IPS DF 4.7 (cell line): ENCODE measurements around the gene POTEH.
"Not testable (repeated sequence)": the region's sequence is repeated elsewhere in the genome, so short reads cannot be mapped to it uniquely, and the experiment has no call there.

Experiments used
- DNase-seq: peaks from one replicate; pipeline ENCODE4 v3.0.0-alpha.2; 2013; ENCODE audit warnings: low spot score; ENCODE audit errors: extremely low read depth

POTEH gene

DNA sequence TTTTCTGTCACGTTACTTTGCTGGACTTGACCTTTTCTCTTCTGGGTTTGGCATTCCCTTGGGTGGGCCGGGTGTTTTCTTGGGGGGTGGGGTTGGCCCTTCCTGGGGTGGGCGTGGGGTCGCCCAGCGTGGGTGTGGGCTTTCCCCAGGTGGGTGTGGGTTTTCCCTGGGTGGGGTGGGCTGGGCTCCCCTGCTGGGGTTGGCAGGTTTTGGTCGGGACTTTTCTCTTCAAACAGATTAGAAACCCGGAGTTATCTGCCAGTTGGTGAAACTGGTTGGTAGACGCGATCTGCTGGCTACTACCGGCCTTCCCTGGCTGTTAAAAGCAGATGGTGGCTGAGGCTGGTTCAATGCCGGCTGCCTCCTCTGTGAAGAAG, at the start of gene POTEH:
Gene POTEH (plus strand): TSS at position 278 of the 377 bp plus-strand sequence. CDS start 52 bp downstream, at position 330.
- not testable (repeated sequence) for DNase-seq

GRCh38 chr22:15642288-15642861, 47.5 kb upstream of the POTEH start:
- DNase-seq, result not testable (repeated sequence)

DNA sequence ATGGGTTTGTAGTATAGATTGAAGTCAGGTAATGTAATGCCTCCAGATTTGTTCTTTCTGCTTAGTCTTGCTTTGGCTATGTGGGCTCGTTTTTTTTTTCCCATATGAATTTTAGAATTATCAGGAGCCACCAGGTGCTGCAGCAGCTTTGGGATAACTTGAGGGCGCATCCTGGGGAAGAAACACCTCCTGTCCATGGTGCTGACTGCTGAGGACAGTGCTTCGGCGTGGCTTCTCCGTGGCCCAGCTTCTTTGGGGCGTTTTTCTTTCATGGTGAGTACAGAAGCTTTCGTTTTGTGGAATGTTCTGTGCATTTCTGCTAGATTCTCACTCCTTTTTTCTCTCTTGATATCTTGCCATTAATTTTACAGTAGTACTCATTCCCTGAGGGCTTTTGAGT, 37.9 kb upstream of the POTEH start:
- not testable (repeated sequence) for DNase-seq

- DNase-seq, result not testable (repeated sequence)
Observed at GRCh38 chr22:15652738-15653137, 37.1 kb upstream of the POTEH start.

- DNase-seq, result not testable (repeated sequence)
Observed at GRCh38 chr22:15653241-15653640, 36.6 kb upstream of the POTEH start.

GRCh38 chr22:15661102-15661501, 28.7 kb upstream of the POTEH start:
- DNase-seq, result not testable (repeated sequence)

- not testable (repeated sequence) for DNase-seq
Observed at GRCh38 chr22:15664682-15665081, 25.1 kb upstream of the POTEH start.

- DNase-seq, result not testable (repeated sequence)
Observed at GRCh38 chr22:15665478-15665877, 24.3 kb upstream of the POTEH start.

GRCh38 chr22:15669430-15669829, 20.4 kb upstream of the POTEH start:
- not testable (repeated sequence) for DNase-seq

DNA sequence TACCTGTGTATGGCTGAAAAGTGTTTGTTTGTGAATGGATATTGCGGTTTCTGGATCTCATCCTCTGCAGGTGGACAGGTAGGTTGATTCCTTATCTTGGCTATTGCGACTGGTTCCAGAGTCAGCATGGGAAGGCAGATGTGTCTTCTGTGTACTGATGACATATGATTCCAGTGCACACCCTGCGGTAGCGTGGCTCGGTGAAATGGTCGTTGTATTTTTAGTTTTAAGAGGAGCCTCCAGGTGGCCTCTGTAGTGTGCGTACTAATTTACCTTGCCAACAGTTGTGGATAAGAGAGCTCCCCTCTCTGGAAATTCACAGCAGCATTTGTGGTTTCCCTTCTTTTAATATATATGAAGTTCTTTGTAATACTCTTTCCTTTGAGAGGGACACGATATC, 10.1 kb upstream of the POTEH start:
- not testable (repeated sequence) for DNase-seq

GRCh38 chr22:15684115-15684514, 5.7 kb upstream of the POTEH start:
- DNase-seq, result not testable (repeated sequence)

GRCh38 chr22:15684695-15685094, 5.1 kb upstream of the POTEH start:
- DNase-seq, result not testable (repeated sequence)

- not testable (repeated sequence) for DNase-seq
Observed at GRCh38 chr22:15685641-15686040, 4.2 kb upstream of the POTEH start.

DNA sequence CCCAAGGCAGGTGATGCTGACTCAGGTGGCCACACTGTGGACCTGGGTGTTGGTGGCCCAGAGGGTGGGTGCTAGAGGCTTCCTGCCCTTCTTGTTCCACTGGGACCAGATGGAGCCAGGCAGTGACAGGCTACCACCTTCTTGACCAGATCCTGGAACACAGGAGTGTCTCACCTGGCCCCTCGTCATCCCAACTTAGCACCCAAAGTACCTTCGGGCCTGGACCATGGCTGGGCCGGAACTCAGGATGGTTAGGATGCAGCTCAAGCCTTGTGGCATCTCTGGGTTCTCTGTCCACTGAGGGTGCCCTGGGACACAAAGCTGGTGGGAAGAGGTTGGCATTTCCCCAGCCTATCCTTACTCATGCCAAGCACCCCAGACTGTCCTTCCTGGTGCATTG, 2.7 kb upstream of the POTEH start:
- DNase-seq, result not testable (repeated sequence)

GRCh38 chr22:15687676-15688075, 2.1 kb upstream of the POTEH start:
- DNase-seq, result not testable (repeated sequence)

DNA sequence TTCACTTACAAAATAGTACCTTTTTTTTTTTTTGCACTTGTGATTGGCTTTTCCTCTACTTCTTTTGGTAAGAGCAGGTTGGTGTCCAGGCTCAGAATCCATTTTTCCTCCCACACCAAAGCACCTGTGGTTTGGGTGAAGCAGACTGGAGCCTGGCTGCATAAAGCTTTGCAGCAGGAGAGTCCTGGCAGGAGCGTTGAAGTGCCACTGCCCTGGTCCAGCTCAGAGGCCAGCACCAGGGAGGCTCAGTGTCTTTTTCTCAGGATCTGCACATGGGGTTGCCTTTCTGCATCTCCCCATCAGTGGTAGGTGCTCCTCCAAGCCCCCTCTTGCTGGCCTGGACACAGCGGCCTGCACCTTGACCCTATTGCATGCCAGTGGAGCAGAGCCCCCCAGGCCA, 1.7 kb upstream of the POTEH start:
- DNase-seq, result not testable (repeated sequence)

DNA sequence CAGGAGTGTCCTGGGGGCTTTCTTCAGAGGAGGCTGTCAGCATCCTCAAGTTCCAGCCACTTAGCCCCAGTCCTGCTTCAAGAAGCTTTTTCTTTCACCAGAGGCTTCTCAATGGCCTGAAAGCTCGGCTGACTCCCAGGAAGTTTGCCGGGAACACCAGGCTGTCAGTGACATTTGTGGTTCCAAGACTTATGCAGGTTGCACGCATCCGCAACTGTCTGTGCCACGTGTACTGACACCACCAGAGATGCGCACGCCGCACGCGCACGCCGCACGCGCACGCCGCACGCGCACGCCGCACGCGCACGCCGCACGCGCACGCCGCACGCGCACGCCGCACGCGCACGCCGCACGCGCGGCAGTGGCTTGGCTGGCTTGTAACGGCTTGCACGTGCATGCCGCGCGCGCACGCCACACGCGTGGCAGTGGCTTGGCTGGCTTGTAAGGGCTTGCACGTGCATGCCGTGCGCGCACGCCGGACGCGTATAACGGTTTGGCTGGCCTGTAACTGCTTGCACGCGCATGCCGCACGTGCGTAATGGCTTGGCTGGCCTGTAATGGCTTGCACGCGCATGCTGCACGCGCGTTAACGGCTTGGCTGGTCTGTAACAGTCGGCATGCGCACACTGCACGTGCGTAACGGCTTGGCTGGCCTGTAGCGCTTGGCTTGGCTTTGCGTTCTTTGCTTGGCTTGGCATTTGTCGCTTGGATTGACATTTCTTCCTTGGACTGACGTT, 646 bp upstream of the POTEH start:
- DNase-seq, result not testable (repeated sequence)

- DNase-seq, result not testable (repeated sequence)
Observed at GRCh38 chr22:15713600-15713999, 23.8 kb downstream of the POTEH start.

GRCh38 chr22:15714125-15714524, 24.3 kb downstream of the POTEH start:
- not testable (repeated sequence) for DNase-seq

- not testable (repeated sequence) for DNase-seq
Observed at GRCh38 chr22:15721884-15722283, 32.1 kb downstream of the POTEH start.

DNA sequence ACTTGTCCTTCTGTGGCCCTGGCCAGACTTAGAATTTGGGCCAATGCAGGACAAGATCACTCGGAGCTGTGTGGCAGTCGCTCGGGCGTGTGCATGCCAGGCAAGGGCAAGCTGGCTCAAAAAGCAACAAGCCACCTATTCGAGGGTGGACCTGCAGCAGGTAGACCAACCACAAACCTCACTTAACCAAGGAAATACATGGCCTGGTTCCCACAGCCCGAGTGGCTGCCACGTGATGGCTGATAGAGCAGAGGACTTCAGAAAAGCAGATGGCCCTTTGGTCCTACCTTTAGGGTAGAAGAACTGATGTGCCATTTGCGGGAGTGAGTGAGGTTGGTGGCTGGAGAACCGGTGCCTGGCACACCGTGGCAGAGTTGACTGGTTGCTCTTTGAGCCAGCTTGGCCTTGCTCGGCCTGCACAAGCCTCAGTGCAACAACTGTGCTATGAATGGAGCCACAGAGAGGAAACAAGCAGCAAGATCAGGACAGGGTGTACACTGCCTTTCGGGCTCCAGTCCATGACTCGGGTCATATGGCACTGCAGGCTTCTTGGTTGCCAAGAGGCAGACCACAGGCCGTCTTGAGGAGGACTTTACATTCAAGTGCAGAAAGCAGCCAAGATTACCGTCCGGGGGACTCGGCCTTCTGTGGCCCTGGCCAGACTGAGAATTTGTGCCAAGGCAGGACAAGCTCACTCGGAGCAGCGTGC, 39.5 kb downstream of the POTEH start:
- not testable (repeated sequence) for DNase-seq

- DNase-seq, result not testable (repeated sequence)
Observed at GRCh38 chr22:15731023-15731422, 41.2 kb downstream of the POTEH start.
